Panc1 (cell line): ENCODE data around the gene CIDEA.

Experiments
- CTCF ChIP-seq: fragments of 450-650 bp; IDR thresholded peaks from 2 replicates; pipeline ENCODE4 v1.5.1; 2017; ENCODE audit warnings: mild to moderate bottlenecking
- POLR2AphosphoS5 ChIP-seq: IDR thresholded peaks from 2 replicates; pipeline ENCODE4 v1.6.1; 2012; ENCODE audit warnings: mild to moderate bottlenecking, low read depth, low read length, moderate library complexity
- TCF7L2 ChIP-seq: IDR thresholded peaks from 2 replicates; pipeline ENCODE4 v1.6.1; 2011; ENCODE audit warnings: mild to moderate bottlenecking, low read depth, low read length, inconsistent platforms

- TF ChIP-seq CTCF (no peak), TCF7L2 (no peak), POLR2AphosphoS5 (no peak)
Measured at GRCh38 chr18:12239431-12239830, 14.7 kb upstream of the CIDEA start.
